ENCODE measurements around the gene OR13J1.

Gene OR13J1

DNA sequence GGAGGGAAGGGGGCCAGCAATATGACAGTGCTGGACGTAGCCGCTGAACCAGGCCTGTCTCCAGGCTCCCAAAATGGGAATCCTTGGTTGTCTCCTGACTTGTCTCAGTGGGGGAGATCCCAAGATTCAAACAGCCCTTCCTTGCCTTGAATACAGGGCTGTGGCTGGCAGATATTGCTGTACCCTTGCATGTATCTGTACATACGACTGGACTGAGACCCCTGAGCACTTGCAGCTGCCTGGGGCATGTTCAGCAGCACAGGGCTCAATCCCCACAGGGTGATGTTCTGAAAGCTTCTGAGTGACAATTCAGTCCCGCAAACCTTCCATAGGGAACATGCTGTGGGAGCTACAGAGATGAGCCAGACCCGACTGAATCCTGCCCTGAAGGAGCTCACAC, 13.3 kb downstream of the OR13J1 start:
- no peak for DNase-seq

GRCh38 chr9:35856206-35856605, 14.0 kb downstream of the OR13J1 start:
- DNase-seq = no peak

DNA sequence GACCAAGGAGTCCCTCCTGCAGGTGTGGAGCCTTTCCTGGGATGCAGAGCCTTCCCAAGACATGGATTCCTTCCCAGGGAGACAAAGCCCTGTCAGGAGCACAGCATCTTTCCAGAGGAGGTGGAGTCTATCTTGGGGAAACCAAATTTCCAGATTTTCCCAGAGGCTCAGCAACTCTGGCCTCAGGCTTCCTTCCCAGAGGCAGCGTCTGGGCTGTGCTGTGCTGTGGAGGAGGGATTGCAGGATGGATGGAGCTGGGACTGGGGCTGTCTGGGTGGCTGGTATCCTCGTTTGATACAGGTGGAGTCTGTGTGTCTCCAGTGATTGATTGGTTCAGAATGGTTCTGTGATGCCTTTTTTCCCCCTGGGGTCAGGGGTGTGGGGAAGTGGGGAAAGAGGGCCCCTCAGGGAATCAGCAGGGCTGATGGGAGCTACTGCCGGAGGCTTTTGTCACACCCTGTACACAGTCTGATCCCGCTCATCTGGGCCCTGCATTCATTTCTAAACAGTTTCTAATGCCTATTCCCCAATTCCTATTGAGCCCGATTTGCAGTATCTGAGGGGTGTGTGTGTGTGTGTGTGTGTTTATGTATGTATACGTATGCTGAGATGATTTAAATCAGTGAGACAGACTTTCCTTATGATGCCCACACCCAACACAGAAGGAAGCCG, 16.0 kb downstream of the OR13J1 start:
- no peak for DNase-seq

- DNase-seq = no peak
These were observed 17.0 kb downstream of the OR13J1 start for GRCh38 chr9:35852876-35853865.

- DNase-seq = no peak
These were observed 17.9 kb downstream of the OR13J1 start for GRCh38 chr9:35852267-35852815.

GRCh38 chr9:35847792-35848572, 22.2 kb downstream of the OR13J1 start:
- no peak for DNase-seq

DNA sequence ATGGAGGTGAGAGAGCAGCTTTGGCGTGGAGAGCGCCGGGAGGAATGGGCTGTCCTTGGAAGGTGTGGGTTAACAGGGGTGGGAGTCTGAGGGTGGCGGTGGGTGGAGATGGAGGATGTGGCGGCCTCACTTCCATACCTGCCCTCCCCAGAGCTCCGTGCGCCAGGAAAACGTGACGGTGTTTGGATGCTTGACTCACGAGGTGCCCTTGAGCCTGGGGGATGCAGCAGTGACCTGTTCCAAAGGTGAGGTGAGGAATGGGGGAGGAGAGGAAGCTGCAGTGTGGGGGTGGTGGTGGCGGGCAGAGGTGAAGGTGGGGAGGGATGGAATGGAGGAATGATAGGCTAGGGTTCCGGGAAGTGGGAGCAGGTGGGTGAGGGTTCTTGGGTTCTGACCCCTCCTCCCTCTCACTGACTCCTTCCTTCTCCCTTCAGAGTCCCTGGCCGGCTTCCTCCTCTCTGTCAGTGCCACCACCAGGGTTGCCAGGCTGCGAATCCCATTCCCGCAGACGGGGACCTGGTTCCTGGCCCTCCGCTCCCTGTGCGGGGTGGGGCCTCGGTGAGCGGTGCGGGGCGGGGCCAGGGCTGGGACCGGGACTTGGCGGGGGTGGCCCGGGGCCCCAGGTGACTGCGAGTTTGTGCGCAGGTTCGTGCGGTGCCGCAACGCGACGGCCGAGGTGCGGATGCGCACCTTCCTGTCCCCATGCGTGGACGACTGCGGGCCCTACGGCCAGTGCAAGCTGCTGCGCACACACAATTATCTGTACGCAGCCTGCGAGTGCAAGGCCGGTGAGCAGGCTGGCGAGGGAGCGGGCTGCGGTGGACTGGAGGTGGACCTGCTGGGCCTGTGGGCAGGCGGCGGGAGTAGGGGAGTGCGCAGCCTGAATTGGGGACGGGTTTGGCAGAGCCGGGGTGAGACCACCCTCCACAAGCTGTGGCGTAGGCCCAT, 24.1 kb downstream of the OR13J1 start:
- no peak for DNase-seq

GRCh38 chr9:35844628-35845270, 25.5 kb downstream of the OR13J1 start:
- DNase-seq = no peak

DNA sequence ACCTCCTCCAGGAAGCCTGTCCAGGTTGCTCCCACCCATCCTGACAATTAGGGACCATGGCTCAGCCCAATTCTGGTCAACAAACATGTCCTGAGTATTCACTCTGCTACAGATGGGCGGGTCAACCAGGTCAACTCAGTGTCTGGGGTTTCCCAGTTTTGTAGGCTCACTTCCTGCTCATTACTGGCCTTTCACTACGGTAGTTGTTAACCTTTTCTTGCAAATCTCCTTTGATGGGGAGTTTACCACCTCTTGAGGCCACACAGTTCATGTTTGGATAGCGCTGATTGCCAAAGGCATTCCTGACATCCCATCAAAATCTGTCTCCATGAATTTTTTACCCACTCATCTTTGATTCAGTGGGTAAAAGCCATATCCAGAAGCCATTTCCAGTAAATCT, 27.4 kb downstream of the OR13J1 start:
- no peak for DNase-seq

- DNase-seq = no peak
These were observed 28.0 kb downstream of the OR13J1 start for GRCh38 chr9:35842020-35842745.

DNA sequence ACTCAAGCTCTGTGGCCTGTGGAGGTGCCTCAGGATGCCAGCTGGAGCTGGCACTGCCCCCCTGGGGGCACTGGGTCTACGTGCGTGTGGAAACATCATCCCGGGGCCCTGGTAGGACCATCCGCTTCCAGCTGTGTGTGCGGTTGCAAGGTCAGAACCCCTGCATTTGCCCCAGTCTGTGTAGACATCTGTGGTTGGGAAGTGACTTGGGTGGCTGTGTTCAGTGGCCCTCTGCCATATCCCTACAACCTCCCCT, 28.6 kb downstream of the OR13J1 start:
- no peak for DNase-seq

DNA sequence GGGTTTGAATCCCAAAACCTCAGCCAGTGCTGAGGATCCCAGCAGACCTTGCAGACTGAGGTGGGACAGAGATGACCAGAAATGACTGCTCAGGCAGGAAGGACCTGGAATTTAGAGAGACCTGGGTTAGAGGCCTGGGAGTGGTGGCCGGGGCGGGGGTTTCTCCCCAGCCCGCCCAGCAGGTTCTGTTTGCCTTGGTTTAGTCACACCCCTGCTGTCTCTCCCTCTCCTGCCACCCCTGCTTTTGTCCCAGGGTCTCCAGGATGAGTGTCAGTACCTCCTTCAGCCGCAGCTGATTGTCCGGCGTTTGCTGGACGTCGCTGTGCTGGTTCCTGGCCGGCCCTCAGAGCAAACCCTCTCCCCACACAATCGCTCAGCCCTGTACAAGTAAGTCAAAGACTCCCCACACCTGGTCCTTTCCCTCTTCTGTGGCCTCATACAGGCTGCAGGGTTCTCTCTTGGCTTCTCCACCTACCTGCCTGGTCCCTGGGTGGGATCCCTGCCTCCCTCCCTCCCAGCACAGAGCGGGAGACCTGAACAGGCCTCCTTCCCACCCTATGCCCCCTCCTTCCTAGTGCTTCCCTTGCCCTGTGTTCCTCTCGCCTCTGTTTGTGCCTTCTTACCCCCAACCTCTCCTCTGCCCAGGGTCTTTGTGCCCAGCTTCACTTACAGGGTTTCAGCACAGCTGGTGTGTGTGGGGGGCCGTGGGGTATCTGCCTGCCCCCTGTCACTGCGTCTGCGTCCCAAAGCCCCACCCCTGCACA, 29.1 kb downstream of the OR13J1 start:
- DNase-seq = no peak

DNA sequence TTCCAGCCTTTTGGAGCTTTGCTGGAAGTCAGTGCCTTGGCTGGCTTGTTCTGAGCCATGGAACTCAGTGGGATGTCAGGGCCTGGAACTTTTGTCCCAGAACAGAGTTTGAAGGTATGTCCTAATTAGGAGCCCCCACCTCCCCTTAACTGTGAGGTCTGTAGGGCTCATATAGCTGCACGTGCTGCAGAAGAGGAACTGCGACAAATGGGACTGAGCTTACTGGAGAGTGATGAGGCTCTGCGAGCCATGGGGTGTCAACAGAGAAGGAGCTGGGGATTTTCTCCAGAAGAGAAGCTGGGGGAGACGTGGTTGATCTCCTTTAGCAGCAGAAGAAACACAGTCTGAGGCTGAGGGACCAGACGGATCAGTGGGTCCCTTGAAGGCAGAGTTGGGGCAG, 30.3 kb downstream of the OR13J1 start:
- no peak for DNase-seq

DNA sequence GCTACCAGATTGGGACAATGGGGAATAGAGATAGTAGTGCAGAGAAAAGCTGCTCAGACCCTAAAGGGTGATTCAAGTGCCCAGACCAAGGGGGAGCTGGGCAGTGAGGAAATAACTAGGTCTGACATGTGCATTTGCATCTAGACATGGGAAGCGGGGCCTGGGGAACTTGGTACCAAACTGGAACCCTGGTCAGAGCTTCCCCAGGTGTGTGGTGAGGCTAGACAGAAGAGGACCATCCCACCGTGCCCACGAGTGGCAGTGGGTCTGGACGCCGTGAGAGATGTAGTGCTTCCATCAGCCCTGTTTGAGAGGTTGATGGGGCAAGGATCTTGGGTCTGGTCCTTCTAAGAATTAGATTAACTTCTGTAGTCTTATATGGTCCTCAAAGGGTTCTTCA, 33.6 kb downstream of the OR13J1 start:
- no peak for DNase-seq

DNA sequence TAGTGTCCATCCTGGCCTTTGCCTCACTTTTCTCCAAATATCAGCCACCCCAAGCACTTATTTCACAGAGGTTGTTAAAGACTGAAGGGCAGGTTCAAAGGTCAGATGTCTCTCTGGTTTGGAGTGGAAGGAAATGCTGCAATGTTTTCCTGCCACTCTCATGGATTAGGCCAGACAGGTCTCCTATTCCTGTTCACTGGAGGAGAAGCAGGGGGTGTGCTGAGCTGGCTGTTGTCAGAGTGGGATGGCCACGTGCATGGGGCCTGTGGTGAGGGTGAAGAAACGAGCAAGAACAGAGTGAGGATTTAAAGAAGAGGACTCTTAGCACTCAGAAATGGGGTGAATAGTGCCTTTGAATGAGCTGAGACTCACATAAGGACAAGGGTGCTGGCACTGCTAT, 34.4 kb downstream of the OR13J1 start:
- no peak for DNase-seq

- DNase-seq = no peak
These were observed 35.0 kb downstream of the OR13J1 start for GRCh38 chr9:35835216-35835632.

DNA sequence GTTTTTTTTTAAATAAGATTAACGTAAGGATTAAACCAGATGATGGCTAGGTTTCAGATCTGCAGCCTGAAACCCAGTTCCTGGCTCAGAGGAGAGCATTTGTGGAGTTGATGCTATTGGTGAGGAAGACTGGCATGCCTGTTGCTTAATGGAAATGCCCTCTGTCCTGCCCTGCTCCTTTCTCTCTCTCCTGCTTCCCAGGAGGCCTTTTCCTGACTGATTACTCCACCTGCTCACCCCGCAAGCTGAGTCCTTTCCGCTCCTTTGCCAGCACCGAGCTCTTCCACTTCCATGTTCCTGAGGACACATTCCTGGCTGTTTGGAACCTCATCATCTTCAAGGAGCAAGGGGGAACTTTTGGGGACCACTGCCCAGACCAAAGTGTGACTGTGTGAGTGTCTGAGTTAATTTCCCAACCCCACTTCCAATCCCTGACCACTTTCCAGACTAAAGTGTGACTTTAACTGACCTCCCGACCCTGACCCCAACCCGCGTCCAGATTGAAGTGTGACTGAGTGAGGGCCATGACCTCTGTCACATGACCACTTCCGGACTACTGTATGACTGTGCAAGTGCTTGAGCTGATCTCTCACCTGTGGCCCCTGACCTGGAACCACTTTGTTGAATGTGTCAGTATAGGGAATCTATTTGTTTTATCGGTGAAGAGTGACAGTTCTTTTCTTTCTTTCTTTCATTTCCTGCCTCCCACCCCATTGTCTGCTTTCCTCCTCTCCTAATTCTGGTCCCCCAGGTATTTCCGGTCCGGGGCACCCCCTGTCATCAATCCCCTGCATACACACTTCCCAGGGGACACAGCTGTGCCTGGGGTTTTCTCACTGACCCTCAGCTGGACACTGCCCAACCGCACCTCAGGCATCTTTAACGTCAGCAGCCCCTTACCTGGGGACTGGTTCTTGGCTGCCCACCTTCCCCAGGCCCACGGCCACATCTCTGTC, 35.7 kb downstream of the OR13J1 start:
- DNase-seq = no peak

GRCh38 chr9:35832814-35833213, 37.4 kb downstream of the OR13J1 start:
- DNase-seq = no peak

- no peak for DNase-seq
These were observed 39.2 kb downstream of the OR13J1 start for GRCh38 chr9:35831040-35831439.

All from activated gamma-delta T cell (primary cell).